ENCODE data around the gene MSANTD7.

MSANTD7 gene

DNA sequence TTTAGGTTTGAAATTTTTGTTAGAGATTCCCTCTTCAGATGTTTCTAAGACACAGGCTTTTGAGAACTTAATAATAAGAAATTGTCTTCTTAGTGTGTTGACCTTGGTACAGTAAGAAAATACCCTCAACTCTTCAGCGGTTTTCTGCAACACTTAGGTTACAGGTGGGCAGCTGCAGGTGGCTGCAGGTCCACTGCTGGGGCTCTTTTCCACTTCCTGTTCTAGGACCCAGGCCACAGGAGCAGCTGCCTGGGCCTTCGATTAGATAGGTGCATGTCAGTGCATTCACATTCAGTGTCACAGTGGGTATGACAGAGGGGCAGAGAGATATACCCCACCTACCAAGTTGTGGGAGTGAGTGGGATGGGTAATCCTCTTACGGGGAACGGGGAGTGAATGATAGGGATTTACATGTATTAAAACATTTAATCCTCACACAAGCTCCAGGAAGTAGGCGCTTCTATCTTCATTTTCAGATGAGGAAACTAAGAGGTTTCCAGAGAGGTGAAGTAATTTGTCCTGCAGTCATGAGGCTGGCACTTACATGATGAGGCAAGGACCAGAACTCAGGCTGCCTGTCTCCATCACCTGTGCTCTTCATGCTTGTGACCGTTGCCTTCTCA lies 20.3 kb downstream of the MSANTD7 start:
- TF ChIP-seq GATA3 (IDR thresholded peaks at IDR 0.05; ENCODE audit: low read depth, low read length) (no peak), GATA2 (IDR thresholded peaks at IDR 0.05; ENCODE audit: low read depth, low read length) (no peak)

DNA sequence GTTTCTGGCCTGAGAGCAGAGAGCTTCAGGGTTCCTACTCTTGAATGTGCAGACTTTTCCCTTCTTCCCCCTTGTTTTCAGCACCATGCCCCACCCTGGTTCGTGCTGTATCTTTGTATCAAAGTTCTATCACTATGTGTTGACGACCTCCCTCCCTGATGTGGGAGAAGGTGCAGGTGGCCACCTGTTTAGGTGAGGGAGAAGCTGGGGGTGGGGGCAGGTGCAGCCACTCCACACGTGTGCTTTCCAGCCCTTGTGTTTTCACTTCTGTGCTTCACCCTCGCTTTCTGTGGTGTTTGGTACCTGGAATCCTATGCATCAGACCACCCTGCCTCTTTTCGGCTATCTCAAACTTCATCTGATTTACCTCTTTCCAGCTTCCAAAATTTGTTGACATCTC lies 20.9 kb downstream of the MSANTD7 start:
- TF ChIP-seq GATA2 (IDR thresholded peaks at IDR 0.05; ENCODE audit: low read depth, low read length) = no peak
- no peak for TF ChIP-seq GATA3 (IDR thresholded peaks at IDR 0.05; ENCODE audit: low read depth, low read length)

DNA sequence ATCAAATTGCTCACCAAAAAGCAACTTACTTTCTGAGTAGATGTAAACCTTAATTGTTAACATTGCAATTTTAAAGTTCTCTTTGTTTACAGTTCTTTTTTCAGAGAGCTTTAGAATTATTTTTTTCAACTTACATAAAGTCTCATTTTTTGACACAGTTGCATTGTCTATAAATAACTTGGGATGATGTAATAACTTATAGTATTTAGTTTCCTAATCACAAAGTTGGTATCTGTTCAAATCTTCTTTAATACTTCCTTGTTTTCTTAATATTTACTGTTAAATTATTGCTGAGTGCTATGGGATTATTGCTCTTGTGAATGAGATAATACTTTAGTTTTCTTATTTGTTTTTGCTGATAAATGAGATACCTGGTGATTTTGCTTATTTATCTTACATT lies 21.7 kb downstream of the MSANTD7 start:
- TF ChIP-seq GATA2 (IDR thresholded peaks at IDR 0.05; ENCODE audit: low read depth, low read length) (no peak), GATA3 (IDR thresholded peaks at IDR 0.05; ENCODE audit: low read depth, low read length) (no peak)

DNA sequence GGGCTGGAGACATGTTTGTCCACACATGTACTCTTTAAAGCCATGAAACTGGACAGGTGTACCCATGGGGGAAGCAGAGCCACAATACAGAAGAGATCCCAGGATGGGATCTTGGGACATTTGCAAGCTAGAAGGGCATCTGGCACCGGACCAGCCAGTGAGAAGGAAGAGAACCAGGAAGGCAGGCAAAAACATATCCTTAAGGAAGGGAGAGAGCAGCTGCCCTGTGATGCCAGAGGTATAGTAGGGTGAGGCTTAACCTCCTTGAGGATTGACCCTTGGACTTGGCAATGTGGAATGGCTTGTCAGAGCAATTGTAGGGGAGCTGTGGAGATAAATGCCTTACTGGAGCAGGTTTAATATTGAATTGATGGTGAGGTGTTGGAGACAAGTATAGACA lies 22.7 kb downstream of the MSANTD7 start:
- TF ChIP-seq GATA3 (IDR thresholded peaks at IDR 0.05; ENCODE audit: low read depth, low read length) (no peak), GATA2 (IDR thresholded peaks at IDR 0.05; ENCODE audit: low read depth, low read length) (no peak)

DNA sequence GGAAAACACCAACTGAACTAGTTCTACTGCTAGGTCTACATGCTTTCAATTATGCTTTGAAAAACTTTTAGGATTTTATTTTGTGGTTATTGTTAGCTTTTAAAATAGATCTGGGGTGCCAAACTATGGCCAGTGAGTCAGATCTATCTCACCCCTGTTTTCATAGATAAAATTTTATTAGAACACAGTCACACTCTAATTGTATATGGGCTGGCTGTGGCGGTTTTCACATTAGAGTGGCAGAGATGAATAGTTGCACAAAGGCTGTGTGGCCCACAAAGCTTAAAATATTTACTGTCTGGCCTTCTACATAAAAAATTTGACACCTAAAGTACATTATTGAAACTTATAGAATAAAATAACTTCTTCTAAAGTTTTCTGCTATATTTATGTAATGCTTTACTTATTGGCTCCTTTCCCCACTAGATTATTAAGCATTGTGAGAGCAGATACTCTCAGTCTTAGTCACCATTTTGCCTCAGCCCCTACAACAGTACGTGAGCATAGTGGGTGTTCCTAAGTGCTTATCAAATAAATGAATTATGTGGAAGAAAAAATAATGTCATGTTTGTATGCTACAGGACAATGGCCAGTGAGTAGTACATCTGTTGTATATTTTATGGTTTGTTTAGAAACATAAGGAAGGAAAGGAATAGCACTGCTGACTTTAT lies 35.1 kb downstream of the MSANTD7 start:
- TF ChIP-seq GATA2 (IDR thresholded peaks at IDR 0.05; ENCODE audit: low read depth, low read length) = no peak
- TF ChIP-seq GATA3 (IDR thresholded peaks at IDR 0.05; ENCODE audit: low read depth, low read length) = no peak

DNA sequence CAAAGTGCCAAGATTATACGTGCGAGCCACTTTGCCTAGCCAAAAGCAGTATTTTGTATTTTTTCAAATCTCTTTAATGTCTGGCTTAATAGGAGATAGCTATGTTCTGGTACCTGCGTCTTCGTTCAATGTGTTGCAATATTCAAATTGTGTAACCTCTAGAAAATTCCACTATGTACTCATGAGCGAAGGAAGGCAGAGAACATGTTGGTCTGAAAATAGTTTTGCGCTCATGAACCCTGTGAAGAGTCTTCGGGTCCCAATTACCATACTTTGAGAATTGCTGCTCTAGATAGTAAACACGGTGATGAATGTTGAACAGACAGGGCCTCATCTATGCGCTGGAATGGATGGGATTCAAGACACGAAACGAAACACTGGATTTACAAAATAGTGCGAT lies 37.8 kb downstream of the MSANTD7 start:
- no peak for TF ChIP-seq GATA3 (IDR thresholded peaks at IDR 0.05; ENCODE audit: low read depth, low read length)
- no peak for TF ChIP-seq GATA2 (IDR thresholded peaks at IDR 0.05; ENCODE audit: low read depth, low read length)

DNA sequence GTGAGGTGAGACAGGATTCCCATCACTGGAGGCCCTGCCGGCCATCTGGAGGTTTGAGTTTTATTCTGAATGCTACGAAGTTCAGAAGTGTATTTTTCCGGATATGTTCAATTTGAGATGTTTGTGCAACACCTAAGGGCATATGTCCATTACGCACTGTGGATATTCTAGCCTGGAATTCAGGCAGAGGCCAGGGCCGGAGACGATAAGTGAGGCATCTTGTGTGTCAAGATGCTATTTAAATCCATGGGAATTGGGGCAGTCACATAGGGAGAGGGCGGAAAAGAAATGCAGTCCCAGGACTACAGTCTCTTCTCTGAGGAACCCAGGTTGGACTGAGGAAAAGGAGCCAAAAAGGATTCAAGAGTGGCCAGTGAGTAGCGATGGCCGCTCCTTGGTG lies 38.7 kb downstream of the MSANTD7 start:
- TF ChIP-seq GATA3 (IDR thresholded peaks at IDR 0.05; ENCODE audit: low read depth, low read length) (no peak), GATA2 (IDR thresholded peaks at IDR 0.05; ENCODE audit: low read depth, low read length) (no peak)

DNA sequence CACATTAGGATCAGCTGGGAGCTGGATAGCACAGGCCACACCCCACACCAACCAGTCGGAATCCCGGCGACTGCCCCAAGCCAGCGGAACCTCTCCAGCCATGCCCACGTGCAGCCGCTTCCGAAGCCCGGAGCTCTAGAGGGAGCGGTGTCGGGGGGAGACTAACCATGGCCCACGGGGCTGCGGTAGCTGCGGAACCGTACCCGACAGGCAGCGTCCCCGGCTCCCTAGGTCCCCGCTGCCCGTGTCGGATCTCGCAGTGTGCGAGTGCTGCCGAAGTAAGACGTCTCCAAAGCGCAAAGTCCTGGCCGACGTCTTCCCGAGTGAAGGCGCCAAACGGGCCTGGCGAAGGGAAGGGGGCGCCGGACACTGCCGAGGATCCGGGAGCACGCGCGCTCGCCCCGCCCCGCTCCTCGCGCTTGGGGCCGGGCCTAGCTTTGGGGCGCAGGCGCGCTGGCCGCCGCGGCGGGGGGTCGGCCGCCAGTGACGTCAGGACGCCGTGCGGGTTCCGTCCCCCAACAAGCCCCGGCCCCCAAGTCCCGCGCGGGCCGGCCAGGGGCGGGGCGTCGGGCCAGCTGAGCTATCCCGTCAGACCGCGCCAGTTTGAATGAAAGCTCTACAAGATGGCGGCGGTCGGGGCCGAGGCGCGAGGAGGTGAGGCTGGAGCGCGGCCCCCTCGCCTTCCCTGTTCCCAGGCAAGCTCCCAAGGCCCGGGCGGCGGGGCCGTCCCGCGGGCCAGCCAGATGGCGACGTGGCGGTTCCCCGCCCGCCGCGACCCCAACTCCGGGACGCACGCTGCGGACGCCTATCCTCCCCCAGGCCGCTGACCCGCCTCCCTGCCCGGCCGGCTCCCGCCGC lies 40.4 kb downstream of the MSANTD7 start, which contains the start of gene SUV39H2:
TSS of gene SUV39H2 (plus strand) at position 601 of the 858 bp plus-strand sequence. CDS start at position 624, 23 bp downstream.
- TF ChIP-seq GATA3 (IDR thresholded peaks at IDR 0.05; ENCODE audit: low read depth, low read length) = no peak
- no peak for TF ChIP-seq GATA2 (IDR thresholded peaks at IDR 0.05; ENCODE audit: low read depth, low read length)

DNA sequence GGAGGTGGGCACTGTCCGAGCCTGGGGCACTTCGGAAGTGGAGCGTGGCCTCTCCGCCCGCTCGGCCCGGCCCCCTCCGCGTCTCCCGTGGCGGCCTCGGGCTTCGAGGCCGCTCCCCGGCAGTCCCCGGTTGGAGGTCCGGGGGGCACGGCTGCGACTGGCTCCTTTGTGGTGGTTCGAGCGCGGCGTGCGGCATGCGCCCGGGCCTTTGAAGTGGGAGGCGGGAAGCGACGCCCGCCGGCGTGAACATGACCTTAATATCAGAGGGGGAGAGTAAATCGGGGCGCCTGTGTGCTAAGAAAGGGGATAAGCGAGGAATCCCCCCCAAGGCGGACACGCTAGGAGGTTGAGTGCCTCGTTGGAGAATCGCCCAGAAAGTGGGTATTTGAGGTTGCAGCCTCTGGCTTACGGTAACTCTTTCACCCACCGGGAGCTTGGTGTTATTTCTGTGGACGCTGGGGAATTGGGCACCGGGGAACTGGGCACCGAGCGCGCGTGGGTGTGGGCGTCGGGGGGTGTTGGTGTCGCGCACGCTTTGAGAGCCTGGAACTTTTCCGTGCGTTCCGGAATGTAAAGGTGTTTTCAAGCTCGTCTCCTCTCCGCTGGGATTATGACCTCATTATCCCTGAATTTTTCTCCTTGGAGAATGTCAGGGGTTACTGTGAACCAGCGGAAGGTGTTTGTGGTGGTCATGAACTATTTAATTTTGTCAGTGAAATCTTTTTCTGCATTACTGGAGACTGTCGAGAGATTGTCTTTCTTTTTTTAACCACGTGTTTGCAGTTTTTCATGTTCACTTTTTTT lies 41.2 kb downstream of the MSANTD7 start:
- TF ChIP-seq GATA2 (IDR thresholded peaks at IDR 0.05; ENCODE audit: low read depth, low read length) (no peak), GATA3 (IDR thresholded peaks at IDR 0.05; ENCODE audit: low read depth, low read length) (no peak)

DNA sequence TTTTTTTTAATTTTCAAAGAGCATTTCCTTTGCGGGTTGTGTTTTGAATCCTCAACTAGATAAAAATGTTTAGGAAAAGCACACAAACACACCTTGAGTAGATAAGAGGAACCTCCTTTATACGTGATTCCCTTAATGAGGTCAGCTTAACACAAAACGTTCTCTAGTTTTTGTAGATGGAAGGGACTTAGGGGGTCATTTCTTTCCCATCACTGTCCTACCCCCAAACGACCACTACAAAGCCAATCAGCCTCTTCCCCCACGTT lies 41.8 kb downstream of the MSANTD7 start:
- TF ChIP-seq GATA3 (IDR thresholded peaks at IDR 0.05; ENCODE audit: low read depth, low read length) (no peak), GATA2 (IDR thresholded peaks at IDR 0.05; ENCODE audit: low read depth, low read length) (no peak)

DNA sequence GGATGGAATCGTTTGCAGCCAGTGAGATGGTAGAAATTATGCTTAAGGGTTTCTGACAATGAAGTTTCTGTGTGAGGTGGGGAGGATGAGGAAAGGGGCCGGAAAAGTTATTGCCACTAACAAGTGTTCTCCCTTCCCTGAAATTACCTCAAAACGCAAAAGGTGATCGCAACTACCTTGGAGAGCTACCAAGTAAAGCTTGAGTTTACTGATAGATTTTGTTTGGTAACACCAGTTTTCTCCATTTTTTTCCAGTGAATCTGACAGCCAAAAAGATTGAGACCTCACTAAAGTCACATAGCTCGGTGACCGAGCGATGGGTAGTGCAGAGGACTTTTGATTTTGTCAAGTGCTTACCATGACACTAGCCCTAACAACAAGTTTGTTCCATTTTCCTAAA lies 42.1 kb downstream of the MSANTD7 start:
- no peak for TF ChIP-seq GATA2 (IDR thresholded peaks at IDR 0.05; ENCODE audit: low read depth, low read length)
- no peak for TF ChIP-seq GATA3 (IDR thresholded peaks at IDR 0.05; ENCODE audit: low read depth, low read length)

DNA sequence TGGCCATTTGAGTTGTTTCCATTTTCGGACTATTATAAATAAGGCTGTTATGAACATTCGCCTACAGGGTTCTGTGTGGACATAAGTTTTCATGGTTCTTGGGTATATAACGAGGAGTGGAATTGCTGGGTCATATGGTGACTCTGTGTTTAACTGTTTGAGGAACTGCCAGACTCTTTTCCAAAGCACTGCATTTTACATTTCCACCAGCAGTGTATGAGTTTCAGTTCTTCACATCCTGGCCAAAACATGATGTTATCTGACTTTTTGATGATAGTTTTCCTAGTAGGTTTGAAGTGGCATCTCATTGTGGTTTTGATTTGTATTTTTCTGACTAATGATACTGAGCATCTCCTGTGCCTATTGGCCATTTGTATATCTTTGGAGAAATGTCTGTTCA lies 46.0 kb downstream of the MSANTD7 start:
- TF ChIP-seq GATA3 (IDR thresholded peaks at IDR 0.05; ENCODE audit: low read depth, low read length) (no peak), GATA2 (IDR thresholded peaks at IDR 0.05; ENCODE audit: low read depth, low read length) (no peak)
